ENCODE results near the gene TBR1.

The TBR1 gene

DNA sequence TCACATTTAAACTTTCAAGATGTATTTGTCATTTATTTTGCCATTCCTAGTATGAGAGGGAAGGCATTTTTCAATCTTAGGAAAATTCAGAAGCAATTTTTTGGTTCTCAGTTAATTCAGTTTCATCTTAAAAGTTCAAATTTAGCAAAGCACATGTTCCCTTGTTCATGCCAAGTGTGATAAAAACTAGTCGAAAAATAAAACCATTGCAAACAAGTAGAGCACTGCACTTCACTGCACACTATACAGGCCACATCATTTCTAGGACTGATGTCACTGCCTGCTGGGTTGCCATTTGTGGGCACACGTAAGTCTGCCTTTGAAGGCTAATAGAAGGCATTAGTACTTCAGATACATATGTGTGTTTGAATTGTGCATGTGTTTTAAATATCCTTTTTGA, 14.3 kb downstream of the TBR1 start:
- no peak for DNase-seq

DNA sequence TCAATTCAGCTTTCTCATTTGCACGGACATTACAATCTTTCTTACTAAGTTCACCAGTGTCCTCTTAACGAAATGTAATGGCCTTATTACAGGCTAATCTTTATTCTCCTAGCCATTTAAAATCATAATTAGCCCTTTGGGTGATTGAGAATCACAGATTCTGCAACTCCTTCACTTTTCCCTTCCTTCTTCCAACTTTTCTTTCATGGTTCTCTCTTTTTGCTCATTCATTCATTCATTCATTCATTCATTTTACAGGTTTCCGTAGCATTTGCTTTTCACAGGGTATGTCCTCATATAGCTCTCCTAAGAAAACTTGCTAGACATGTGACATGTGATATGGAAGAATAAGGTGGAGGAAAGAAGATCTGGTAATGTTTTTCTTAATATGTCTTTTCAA, 16.0 kb downstream of the TBR1 start:
- DNase-seq = no peak

DNA sequence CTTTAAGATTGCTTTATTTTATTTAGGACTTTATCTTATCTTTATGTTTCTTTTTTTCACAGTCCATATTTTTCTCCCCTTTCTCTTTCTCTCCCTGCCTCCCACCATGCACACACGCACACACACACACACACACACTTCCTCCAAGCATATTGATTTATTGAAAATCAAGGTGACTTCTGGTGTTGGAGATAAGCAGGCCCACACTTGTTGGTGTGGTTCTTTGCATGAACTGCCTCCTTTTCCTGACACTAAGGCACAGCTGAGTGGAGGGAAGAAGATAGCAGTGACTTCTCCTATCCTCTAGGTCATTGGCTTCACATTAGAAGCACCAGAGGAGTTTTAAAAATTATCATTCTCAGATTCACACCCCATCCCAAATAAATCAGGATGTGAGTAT, 18.0 kb downstream of the TBR1 start:
- no peak for DNase-seq

DNA sequence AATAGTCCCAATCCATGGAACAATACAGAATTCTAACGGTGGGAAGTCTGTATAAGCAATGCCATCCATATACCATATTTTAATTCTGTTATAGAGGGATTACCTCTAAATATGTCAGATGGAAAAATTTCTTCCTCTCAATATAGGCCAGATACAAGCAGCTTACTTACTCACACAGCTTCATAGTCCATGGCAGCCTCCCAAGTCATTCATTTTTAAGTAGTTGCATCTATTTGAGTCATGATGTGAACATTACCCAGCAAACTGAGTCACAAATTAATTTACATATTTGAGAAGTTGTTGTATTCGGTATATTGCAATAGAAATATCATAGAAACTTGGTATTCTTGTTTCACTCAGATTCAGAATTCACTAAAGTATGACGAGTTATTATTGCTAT, 20.3 kb downstream of the TBR1 start:
- DNase-seq = no peak

DNA sequence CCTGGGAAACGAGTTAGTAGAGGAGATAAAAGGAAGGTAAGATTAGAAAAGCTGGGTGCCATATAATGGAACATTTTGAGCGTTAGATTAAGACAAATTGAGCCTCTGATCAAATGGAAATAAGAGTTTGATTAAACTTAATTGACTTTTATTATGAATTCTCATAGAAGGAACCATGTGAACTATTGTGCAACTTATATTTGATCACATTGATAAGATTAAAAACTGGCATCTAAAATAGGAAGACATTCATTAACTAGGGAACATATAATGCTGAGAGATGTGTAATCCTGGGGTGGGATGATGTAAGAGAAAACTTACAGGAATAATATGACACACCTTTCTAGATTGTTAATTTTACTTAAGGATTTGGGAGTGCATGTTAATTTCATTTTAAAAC, 22.5 kb downstream of the TBR1 start:
- DNase-seq = no peak

DNA sequence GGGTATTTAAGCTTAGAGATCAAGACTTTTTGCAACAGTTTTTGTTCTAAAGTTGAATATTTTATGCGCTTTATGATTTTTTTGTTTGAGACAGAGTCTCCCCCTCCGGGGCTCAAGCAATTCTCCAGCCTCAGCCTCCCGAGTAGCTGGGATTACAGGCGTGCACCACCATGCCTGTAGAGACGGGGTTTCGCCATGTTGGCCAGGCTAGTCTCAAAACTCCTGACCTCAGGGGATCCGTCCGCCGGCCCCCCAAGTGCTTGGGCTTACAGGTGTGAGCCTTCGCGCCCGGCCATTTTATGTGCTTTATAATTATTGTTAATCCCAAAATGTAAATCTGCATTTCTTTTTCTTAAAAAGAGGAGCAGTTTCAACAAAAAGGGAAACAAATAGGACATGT, 29.0 kb downstream of the TBR1 start:
- DNase-seq = no peak

DNA sequence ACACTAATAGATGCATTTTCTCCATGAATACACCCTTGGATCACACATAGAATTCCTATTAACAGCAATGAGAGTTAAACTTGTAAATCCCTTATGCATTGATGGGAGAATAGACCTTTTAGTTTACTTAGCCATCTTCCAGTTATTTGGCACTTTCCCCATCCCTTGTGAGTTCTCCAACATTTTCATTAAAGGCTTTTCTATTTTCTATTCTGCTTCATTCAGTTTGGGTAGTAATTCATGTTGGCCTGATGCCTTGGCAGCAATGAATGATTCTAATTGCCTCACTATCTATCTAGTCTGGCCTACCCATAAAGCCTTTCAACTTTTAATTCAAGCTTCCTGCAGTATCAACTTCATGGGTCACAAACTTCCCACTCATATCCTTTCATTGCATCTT, 32.3 kb downstream of the TBR1 start:
- no peak for DNase-seq

DNA sequence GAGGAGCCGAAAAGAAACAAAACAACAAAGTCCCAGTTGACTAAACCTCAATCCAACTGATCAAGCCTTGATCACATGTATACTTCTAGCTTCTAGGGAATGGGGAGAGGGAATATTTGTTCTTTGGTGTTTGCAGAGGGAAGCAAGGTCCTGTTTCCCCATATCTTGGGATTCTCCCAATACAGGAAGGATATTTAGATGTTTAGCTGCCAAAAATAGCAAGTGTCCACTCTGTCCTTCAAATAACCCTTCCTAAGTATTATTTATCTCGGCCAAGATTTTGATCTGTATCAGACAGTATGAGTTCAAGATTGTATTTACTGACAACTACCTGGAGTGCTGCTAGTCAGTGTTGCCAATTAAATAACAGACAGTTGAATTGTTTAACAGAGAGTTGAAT, 55.5 kb downstream of the TBR1 start:
- DNase-seq = no peak

DNA sequence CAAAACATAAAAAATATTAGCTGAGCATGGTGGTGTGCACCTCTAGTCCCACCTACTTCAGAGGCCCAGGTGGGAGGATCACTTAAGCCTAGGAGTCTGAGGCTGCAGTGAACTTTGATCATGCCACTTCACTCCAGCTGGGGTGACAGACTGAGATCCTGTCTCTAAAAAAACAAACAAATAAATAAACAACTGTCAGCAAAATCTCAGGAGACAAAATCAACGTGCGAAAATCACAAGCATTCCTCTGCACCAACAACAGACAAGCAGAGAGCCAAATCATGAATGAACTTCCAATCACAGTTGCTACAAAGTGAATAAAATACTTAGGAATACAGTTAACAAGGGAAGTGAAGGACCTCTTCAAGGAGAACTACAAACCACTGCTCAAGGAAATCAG, 58.8 kb downstream of the TBR1 start:
- DNase-seq = no peak

Measured in activated T-cell treated with anti-CD3 and anti-CD28 coated beads, Interleukin-2, amount 50 U/mL, for 48 hours (primary cell).